OCI-LY7 (cell line): Measurements from ENCODE around the gene CREB3L1.

Experiments used
- CTCF ChIP-seq: fragments of 200-600 bp; sonication (generic); conservative IDR thresholded peaks from 2 replicates; pipeline ENCODE4 v1.5.1; 2014; ENCODE audit warnings: mild to moderate bottlenecking, antibody characterized with exemption, low read length, moderate library complexity, mixed read lengths
- EZH2phosphoT487 ChIP-seq: fragments of 200-600 bp; sonication (generic); IDR thresholded peaks from 2 replicates; pipeline ENCODE4 v1.6.1; 2018; ENCODE audit warnings: low read depth, borderline replicate concordance, mild to moderate bottlenecking, mixed run types, antibody characterized with exemption, low read length, moderate library complexity, mixed read lengths

- no peak for TF ChIP-seq CTCF
- no peak for TF ChIP-seq EZH2phosphoT487
Observed at GRCh38 chr11:46321757-46322156, 44.3 kb downstream of the CREB3L1 start.
